Breast epithelium (tissue), 4 donors: ENCODE measurements around the gene RSPH3. TPM values are rescaled to one million over a fixed set of nuclear protein-coding genes. Genes with fewer than 3 reads are reported as not detected.

Source experiments
- DNase-seq, 2 donors: peaks; one replicate each; pipeline ENCODE4 v3.0.0-alpha.2; 2019; ENCODE audit warnings: low spot score in 2 of 2
- H3K27ac ChIP-seq, 2 donors: fragments of 200-600 bp; sonication (generic) in 1 of 2; one replicate each; pipeline ENCODE4 v1.5.1; 2016 to 2019; ENCODE audit warnings: mild to moderate bottlenecking in 1 of 2
- H3K27me3 ChIP-seq, 2 donors: fragments of 200-600 bp; sonication (generic) in 1 of 2; one replicate each; pipeline versions ENCODE4 v1.5.1 to v1.6.0; 2017 to 2019; ENCODE audit warnings: control low read depth in 1 of 2, mild to moderate bottlenecking in 1 of 2
- H3K36me3 ChIP-seq: fragments of 200-600 bp; one replicate; pipeline ENCODE4 v1.5.1; 2019
- H3K4me1 ChIP-seq, 2 donors: fragments of 200-600 bp; sonication (generic); one replicate each; pipeline ENCODE4 v1.5.1; 2016 to 2019; ENCODE audit warnings: control low read depth in 1 of 2
- H3K4me3 ChIP-seq, 3 donors: fragments of 200-600 bp; sonication (generic); 1 replicate in 2 of 3; 2 replicates in 1 of 3; pipeline ENCODE4 v1.5.1; 2016 to 2019; ENCODE audit warnings: mild to moderate bottlenecking in 3 of 3, moderate library complexity in 2 of 3
- H3K9me3 ChIP-seq, 2 donors: fragments of 200-600 bp; sonication (generic) in 1 of 2; one replicate each; pipeline ENCODE4 v1.5.1; 2016 to 2019; ENCODE audit warnings: control low read depth in 1 of 2
- POLR2A ChIP-seq: fragments of 450-650 bp; IDR thresholded peaks from one replicate; pipeline ENCODE4 v1.6.1; 2016; ENCODE audit warnings: antibody characterized with exemption, mild to moderate bottlenecking, moderate library complexity
- POLR2AphosphoS5 ChIP-seq, 3 donors: sonication (generic); formaldehyde crosslinking; IDR thresholded peaks; one replicate each; pipeline ENCODE4 v1.6.1; 2017; ENCODE audit warnings: antibody characterized with exemption in 3 of 3
- intact Hi-C: fragments of 100-400 bp; cut with DNase I; formaldehyde crosslinking; loops from one replicate; pipeline ENCODE4 v1.15.1; 2023; ENCODE audit warnings: low total_unique reads
- total RNA-seq, 3 donors: library from RNA; depleted of rRNA; stranded (reverse); fragments of >200 nt; gene quantifications; one replicate each; pipeline ENCODE4 v1.1.0, GENCODE V29; 2016
- TF ChIP-seq, protein P1 (sequence below), 3 donors: fragments of 450-650 bp; IDR thresholded peaks; one replicate each; pipeline ENCODE4 v1.5.1; 2016 to 2017; ENCODE audit warnings: antibody characterized with exemption in 3 of 3, mild to moderate bottlenecking in 3 of 3, moderate library complexity in 3 of 3

Gene RSPH3, protein sequence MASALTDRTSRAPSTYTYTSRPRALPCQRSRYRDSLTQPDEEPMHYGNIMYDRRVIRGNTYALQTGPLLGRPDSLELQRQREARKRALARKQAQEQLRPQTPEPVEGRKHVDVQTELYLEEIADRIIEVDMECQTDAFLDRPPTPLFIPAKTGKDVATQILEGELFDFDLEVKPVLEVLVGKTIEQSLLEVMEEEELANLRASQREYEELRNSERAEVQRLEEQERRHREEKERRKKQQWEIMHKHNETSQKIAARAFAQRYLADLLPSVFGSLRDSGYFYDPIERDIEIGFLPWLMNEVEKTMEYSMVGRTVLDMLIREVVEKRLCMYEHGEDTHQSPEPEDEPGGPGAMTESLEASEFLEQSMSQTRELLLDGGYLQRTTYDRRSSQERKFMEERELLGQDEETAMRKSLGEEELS
- 10 to 100 TPM in 1 of 3 donors, 1 to 10 TPM in 2; 9.4 to 14.9 (median 9.5) TPM for total RNA-seq

DNA sequence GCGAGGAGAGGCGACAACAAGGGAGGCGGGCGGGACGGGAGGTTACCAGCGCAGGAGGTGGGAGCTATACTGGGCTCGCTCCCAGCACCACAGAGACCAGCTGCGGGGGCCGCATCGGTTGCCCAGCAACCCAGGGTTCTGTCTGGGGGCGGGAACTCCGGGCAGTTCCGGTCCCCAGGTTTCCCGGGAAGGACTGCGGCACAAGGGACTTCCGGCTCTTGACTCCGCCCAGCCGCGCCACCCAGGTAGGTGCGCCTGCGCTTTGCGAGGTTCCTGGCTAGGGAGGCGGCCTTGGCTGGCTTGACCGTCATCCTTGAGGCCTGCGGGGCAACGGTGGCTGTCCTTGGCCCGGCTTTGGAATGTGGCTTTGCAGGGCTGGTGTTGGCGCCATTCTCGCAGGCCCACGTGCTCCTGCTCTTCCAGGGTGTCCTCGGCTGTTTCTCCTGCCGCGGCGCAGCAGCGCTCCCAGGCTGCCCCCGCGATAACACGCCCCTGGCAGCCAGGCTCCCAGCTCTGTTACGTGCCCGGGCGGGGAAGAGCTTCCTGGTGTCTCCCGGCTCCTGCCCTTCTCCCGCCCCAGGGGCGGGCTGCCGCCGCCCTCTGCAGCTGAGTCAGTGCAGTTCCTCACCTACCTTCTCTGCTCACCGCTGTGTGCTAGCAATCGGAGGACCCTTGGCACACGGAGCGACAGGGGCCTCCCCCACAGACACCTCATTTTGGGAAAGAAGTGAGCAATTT lies at the start of gene RSPH3:
Gene RSPH3 (minus strand): TSS at position 537 of the 738 bp plus-strand sequence. CDS start 652 bp downstream, outside the sequence.
- Histone ChIP-seq H3K9me3 (no peaks in the 10 kb centered on the region), H3K36me3 (no peaks in the 10 kb centered on the region), H3K27ac (peak within 1 kb of the TSS; percentile 87 to 88), H3K4me1 (no peaks in the 10 kb centered on the region), H3K27me3 (no peaks in the 10 kb centered on the region), H3K4me3 (peak within 1 kb of the TSS; percentile 79 to 84 (median 81))
- peak; percentile 96 to 97 for DNase-seq
- intact Hi-C loops = loop anchor here (5.0 kb wide), 1 partner anchor 622 kb away; no protein-coding TSS in a partner anchor
- TF ChIP-seq, protein P1, sequence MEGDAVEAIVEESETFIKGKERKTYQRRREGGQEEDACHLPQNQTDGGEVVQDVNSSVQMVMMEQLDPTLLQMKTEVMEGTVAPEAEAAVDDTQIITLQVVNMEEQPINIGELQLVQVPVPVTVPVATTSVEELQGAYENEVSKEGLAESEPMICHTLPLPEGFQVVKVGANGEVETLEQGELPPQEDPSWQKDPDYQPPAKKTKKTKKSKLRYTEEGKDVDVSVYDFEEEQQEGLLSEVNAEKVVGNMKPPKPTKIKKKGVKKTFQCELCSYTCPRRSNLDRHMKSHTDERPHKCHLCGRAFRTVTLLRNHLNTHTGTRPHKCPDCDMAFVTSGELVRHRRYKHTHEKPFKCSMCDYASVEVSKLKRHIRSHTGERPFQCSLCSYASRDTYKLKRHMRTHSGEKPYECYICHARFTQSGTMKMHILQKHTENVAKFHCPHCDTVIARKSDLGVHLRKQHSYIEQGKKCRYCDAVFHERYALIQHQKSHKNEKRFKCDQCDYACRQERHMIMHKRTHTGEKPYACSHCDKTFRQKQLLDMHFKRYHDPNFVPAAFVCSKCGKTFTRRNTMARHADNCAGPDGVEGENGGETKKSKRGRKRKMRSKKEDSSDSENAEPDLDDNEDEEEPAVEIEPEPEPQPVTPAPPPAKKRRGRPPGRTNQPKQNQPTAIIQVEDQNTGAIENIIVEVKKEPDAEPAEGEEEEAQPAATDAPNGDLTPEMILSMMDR (IDR thresholded peaks at IDR 0.05) = peak in 1 of 3 donors; percentile 14
- TF ChIP-seq POLR2A = no peak
- TF ChIP-seq POLR2AphosphoS5 (IDR thresholded peaks at IDR 0.05) = peak; percentile 49 to 65 (median 57)

DNA sequence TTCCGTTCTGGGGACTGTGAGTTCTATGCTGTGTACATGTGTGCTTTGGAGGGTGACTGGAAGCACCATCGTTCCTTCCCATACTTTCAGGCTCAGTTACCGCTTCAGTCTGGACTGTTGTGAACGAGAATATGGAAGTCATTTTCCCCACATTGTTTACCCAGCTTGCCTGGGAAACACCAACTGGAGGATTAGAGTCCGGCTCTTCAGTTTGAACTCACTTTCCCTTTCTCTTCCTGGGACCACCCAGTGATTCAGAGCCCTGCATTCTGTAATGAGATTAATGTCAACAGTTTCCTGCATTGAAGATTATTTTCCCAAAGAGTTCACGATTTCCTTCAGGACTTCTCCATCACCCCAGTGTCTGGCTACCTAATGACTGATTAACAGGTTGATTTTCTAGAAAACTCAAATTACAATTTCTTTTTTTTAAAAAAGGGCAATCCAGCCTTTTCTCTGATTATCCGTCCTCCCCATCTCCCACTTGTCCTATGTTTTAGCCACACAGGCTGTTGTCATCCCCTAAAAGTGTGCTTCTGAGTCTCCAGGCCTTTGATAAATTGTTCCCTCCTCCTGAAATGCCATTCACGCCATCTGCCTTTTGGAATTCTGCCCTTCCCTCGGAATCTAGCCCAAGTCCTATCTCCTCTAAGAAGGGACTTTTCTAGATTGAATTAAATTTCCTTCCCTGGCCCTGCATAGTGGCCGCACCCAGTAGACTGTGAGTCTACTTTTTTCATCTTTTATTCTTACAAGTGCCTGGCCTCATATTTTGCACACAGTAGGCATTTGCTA lies 48.1 kb upstream of the RSPH3 start:
- H3K27ac ChIP-seq = no peak overlapping the region
- no peaks in the 10 kb centered on the region for H3K27me3 ChIP-seq
- no peaks in the 10 kb centered on the region for H3K9me3 ChIP-seq
- no peaks in the 10 kb centered on the region for H3K36me3 ChIP-seq
- H3K4me3 ChIP-seq = no peak overlapping the region
- intact Hi-C loops = no loop called here
- DNase-seq = no peak
- no peaks in the 10 kb centered on the region for H3K4me1 ChIP-seq
- TF ChIP-seq POLR2AphosphoS5 (IDR thresholded peaks at IDR 0.05) = no peak
- TF ChIP-seq POLR2A = no peak
- TF ChIP-seq, protein P1 (IDR thresholded peaks at IDR 0.05) = no peak

DNA sequence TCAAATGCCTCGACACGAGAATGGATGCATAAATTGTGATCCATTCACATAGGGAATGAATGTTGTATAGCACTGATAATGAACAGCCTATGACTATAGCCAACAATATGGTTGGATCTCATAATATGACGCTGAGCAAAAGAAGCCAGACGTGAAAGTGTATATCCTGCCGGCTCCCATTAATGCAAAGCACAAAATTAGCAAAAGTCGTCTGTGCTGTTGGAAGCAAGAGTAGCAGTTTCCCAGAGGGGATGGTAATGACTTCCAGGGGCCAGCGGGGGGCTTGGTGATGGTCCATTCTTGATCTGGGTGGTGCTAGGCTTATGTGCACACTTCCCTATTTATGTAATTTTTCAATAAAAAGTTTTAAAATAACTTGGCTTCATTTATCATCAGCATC lies 45.8 kb upstream of the RSPH3 start:
- no peaks in the 10 kb centered on the region for H3K36me3 ChIP-seq
- no peaks in the 10 kb centered on the region for H3K4me1 ChIP-seq
- no peaks in the 10 kb centered on the region for H3K9me3 ChIP-seq
- no peaks in the 10 kb centered on the region for H3K27me3 ChIP-seq
- H3K27ac ChIP-seq = no peak overlapping the region
- TF ChIP-seq POLR2AphosphoS5 (IDR thresholded peaks at IDR 0.05) (no peak), POLR2A (no peak)
- TF ChIP-seq, protein P1 (IDR thresholded peaks at IDR 0.05) = no peak
- DNase-seq = no peak
- intact Hi-C loops = no loop called here
- no peak overlapping the region for H3K4me3 ChIP-seq

DNA sequence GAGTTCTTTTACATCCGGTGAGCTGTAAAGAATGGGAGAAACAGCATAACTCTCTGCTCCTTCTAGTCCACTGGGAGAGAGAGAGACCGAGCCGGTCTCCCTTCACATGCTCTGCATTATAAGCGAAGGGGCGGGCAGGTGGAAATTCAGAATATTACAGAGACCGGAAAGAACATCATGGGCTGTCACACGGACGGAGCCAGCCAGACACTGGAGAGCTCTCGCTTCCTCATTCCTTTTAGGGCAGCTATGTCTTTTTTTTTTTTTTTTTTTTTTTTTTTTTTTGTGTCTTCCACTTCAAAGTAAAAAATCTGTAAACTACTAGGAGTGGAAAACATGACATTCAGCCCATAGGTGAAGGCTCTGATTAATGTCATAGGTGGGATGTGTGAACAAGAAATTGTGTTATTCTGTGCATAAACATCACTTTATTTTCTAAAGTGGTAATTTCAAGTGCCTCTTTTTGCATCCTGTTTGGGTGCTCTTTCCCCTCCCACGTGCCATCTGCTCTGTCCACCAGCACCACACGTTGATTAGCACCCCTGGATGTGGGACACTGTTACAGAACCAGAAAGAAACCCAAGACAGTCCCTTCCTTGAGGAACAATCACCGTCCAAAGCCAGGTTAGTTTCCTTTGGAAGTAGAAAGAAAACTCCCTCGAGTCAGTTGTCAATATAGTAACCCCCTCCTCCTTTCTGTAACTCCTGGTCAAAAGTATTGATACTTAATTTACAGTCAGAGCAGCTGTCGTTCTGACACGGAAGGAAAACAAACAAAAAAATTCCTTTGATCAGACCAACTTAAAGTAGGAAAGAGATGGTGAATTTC lies 45.1 kb upstream of the RSPH3 start, which contains the start of gene TAGAP:
Gene TAGAP (minus strand): TSS at position 93 of the 829 bp plus-strand sequence. CDS start 845 bp downstream, outside the sequence.
- peak within 1 kb of the TSS in 1 of 2 donors; percentile 46 for H3K27ac ChIP-seq
- DNase-seq = peak in 1 of 2 donors; percentile 48
- no peaks in the 10 kb centered on the region for H3K36me3 ChIP-seq
- no peaks in the 10 kb centered on the region for H3K27me3 ChIP-seq
- intact Hi-C loops = no loop called here
- peak within 1 kb of the TSS; percentile 23 to 49 (median 32) for H3K4me3 ChIP-seq
- H3K9me3 ChIP-seq = no peaks in the 10 kb centered on the region
- TF ChIP-seq, protein P1 (IDR thresholded peaks at IDR 0.05) = no peak
- TF ChIP-seq POLR2A = no peak
- TF ChIP-seq POLR2AphosphoS5 (IDR thresholded peaks at IDR 0.05) = no peak
- H3K4me1 ChIP-seq = no peaks in the 10 kb centered on the region
